Superior temporal gyrus (tissue), 1 donor: Measurements from ENCODE around the gene SETD9.
A peak's percentile ranks its signal among the peaks of the same experiment; 100 is the strongest.

Source experiments
- DNase-seq: peaks from one replicate; pipeline ENCODE4 v3.0.0-alpha.2; 2016; ENCODE audit errors: extremely low spot score

Gene SETD9

GRCh38 chr5:56909294-56910209 is at the start of gene SETD9:
SETD9 (plus strand) TSS chr5:56909596; CDS start chr5:56909646, 50 bp downstream.
- DNase-seq: peak; percentile 97

DNA sequence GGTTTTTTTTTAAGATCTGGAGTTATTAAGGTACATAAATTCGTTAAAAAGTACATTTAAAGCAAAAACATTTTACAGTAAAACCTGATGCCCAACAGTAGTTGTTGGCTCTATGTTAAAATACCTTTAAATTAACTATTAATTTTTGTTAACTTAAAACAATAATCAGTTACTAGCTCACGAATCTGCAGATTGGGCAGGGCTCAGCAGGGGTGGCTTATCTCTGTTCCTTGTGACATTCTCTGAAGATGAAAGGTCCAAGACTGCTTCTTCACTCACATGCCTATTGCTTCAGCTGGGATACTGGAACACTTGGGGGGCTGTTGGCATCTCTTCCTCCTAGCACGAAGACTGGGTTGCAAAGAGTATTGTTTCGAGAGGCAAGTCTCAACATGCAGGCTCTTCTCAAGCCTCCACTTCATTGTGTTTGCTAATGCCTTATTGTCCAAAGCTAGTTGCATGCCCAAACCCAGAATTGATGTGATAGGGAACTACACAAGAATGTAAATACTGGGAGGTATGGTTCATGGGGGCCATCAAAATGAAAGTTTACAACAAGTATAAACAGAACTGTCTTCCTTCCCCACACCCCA is 47.4 kb upstream of the SETD9 start:
- DNase-seq: no peak

DNA sequence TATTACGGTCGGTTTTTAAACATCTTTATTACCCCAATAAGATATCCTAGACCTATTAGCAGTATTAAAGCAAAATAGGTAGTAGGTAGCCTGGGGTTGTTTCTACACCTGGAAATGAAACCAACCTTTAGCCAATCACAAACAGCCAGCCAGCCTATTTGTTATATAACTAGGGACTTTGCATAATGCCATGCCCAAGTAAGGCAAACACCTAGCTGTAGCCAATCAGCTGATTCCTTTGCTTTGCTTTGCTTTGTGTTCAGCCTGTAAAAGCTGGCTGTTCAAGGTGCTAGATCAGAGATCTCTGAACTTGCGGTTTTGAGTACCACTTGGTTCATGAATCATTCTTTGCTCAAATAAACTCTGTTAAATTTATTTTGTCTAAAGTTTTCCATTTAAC is 46.5 kb upstream of the SETD9 start:
- DNase-seq: no peak

GRCh38 chr5:56871777-56872176 is 37.6 kb upstream of the SETD9 start:
- DNase-seq: no peak

DNA sequence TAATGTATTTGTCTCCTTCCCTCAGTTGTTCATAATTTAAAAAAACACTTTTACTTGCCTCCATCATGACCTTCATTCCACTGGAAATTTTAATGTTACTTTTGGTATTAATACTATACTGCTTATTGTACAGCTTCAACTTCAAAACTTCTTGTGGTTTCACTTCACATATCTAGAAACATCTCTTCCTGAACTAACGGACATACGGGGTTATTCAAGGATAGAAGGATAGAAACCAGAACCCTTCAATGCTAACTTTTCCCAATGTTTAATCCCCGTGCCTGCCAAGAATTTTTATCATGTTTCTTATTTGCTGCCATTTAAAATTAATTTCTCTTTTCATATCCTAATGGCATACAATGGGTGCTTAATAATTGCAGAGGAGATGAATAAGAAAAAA is 36.3 kb upstream of the SETD9 start:
- no peak for DNase-seq

DNA sequence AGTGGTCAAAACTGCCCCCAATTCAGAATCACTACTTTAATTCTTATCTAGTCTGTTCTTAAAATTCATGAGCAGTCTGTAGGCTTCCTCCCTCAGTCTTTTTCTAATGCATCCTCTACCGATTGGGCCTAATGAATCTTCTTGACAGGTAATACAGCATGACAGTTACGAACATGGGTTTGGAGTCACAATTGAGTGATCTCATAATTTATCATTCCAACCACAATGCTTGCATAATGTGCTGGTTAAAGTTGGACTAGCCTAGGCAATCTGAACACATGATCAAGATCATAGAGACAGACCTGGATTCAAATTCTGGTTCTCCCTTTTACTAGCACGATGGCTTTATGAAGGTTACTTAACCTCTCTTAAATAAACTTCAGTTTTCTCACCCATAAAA is 33.1 kb upstream of the SETD9 start:
- DNase-seq: no peak

DNA sequence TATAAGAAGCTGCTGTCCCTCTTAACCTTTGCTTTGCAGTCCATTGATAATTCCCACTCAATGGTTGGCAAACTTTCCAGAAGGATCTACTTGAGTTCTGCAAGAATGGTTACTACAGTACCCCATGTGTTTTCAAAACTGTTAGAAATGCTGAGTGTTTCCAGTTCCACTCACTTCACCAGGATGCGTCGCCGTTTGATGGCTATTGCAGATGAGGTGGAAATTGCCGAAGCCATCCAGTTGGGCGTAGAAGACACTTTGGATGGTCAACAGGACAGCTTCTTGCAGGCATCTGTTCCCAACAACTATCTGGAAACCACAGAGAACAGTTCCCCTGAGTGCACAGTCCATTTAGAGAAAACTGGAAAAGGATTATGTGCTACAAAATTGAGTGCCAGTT is 27.8 kb upstream of the SETD9 start:
- DNase-seq: no peak

DNA sequence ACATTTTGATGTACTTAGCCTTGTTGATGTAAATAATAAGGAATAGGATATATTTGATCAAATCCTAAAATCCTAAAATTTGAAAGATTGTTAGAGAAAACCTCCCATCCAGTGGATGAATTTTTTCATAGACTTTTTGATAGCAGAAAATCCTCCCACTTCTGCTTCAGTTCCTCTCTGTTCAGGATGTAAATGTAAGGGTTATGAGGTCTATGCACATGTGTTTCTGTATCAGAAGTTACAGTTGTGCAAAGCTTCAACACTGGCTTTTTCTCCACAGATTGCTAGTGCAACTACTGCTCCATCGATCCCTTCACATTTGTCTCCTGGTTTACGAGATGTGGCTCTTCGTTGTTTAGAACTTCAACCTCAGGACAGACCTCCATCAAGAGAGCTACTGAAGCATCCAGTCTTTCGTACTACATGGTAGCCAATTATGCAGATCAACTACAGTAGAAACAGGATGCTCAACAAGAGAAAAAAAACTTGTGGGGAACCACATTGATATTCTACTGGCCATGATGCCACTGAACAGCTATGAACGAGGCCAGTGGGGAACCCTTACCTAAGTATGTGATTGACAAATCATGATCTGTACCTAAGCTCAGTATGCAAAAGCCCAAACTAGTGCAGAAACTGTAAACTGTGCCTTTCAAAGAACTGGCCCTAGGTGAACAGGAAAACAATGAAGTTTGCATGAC is 16.0 kb upstream of the SETD9 start:
- no peak for DNase-seq

DNA sequence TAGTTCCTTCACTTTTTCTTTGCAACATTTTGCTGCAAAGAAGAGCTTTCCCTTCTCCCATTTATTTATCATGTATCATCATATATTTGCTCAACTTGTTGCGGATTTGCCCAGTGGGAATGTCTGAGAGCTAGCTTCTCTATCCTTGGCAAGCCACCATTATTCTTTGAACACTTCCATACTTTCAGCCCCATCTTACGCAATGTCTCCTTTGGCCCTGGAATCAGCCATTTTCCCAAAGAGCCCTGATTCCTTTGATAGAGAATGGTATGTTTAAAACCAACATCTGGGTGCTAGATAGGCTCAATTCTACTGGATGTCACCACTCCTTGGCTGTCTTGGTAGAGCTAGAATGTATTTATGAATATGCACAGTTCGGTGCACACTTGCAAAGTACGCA is 12.6 kb upstream of the SETD9 start:
- DNase-seq: no peak

DNA sequence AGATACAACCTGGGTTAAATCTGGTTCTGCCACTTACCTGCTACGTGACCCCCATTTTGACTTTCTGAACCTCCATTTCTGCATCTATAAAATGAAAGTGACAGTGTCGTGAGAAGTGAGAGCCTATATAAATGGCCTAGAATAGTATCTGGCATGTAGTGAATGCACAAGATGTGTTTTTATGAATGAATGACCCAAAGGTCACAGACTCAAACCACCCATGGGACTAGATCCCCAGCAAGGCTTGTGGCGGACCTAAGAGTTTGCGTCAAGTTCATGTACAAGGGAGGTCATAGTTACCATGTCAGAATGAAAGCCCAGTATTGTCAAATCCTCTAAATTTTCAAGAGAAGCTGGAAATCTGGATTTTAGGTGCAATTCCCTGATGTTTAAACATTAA is 11.2 kb upstream of the SETD9 start:
- DNase-seq: no peak

- DNase-seq: no peak
These were observed 9.0 kb upstream of the SETD9 start for GRCh38 chr5:56900395-56900794.

DNA sequence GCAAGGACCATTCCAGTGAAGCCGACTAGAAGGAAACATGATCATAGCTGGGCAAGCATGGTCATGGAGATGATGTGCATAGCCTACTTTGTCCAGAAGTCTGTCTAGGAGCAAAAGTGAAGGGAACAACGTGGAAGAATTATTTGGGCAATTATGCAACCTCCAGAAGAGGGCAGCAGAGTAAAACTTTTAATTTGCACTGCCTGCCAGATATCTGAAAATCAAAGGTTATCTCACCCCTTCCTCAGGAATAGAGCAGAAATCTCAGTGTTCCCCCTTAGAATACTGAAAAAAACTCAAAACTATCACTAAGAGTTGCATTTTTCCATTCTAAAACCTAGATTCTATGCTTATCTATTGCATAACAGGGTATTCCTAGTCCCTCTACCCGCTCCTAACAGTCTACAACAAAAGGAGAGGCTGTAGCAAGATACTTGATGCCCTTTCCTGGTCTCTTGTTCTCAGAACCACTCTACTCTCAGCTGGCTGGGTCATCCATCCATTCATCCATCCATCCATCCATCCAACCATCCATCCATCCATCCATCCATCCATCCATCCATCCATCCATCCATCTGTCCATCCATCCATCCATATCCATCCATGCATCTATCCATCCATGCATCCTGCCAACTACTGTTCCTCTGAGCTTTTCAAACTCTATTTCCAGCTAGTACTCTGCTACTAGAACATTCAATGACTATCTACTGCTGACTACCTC is 8.4 kb upstream of the SETD9 start:
- peak; percentile 85 for DNase-seq

- peak; percentile 37 for DNase-seq
These were observed 478 bp upstream of the SETD9 start for GRCh38 chr5:56908942-56909293.

DNA sequence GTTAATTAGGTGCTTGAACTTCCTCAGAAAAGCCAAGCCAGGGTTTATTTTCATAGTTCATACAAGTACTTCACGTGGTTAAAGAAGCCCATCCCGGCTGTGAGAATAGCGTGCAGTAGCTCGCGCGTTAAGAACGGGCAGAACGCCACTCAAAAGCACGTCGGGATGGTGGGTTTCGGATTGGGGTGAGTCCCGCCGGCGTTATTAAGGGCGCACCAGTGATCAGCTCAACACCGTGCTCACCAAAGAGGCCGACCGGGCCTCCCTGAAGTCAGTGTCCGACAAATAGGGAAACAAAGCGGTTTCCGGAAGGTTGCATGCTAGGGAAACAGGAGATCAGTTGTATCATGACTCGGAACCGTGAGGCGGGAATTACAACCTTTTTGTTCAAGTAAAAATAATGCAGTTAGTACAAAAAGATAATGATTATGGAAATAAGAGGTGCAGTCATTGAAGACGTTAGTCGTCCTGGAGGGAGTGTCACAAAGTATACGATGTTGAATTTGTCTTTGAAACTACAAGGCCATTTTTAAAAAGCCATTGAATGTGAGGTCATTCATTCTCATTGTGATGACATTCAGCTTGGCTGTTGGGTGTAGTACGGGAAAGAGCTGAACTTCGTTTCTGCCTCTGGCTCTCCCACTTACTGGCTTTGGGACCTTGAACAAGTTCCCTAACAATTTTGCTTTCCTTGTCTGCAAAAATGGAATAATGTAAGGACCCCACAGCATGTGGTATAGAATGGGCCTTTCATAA is 992 bp downstream of the SETD9 start:
- DNase-seq: no peak

- DNase-seq: no peak
These were observed 4.4 kb downstream of the SETD9 start for GRCh38 chr5:56913766-56914165.

GRCh38 chr5:56914678-56915077 is 5.3 kb downstream of the SETD9 start:
- DNase-seq: no peak

GRCh38 chr5:56917534-56917933 is 8.1 kb downstream of the SETD9 start:
- no peak for DNase-seq

GRCh38 chr5:56918054-56918453 is 8.7 kb downstream of the SETD9 start:
- no peak for DNase-seq

GRCh38 chr5:56919942-56920662 is 10.7 kb downstream of the SETD9 start:
- DNase-seq: no peak

GRCh38 chr5:56922922-56923321 is 13.5 kb downstream of the SETD9 start:
- DNase-seq: no peak

- no peak for DNase-seq
These were observed 24.9 kb downstream of the SETD9 start for GRCh38 chr5:56934325-56934724.
